RWPE2 (cell line): Measurements from ENCODE around the gene CFAP20DC.
"Not testable (repeated sequence)": the region's sequence is repeated elsewhere in the genome, so short reads cannot be mapped to it uniquely, and the experiment has no call there.

Experiments used
- ATAC-seq: fragments of 200-7000 bp; cut with Tn5 transposase; 3 replicates; pipeline ENCODE4 v1.9.1; 2021; ENCODE audit warnings: low read depth
- DNase-seq: peaks from one replicate; pipeline ENCODE4 v3.0.0-alpha.2; 2020; ENCODE audit warnings: low spot score
- H3K27ac ChIP-seq: fragments of 450-650 bp; 2 replicates; pipeline ENCODE4 v1.5.1; 2017; ENCODE audit warnings: mild to moderate bottlenecking; ENCODE audit not compliant: poor library complexity, severe bottlenecking
- H3K27me3 ChIP-seq: fragments of 250-450 bp; sonication (Bioruptor Pico); 2 replicates; pipeline ENCODE4 v1.5.1; 2021; ENCODE audit warnings: mild to moderate bottlenecking, moderate library complexity; ENCODE audit not compliant: insufficient read depth, poor library complexity, severe bottlenecking
- H3K36me3 ChIP-seq: fragments of 250-450 bp; sonication (Bioruptor Pico); 2 replicates; pipeline ENCODE4 v1.5.1; 2020; ENCODE audit warnings: low read depth, mild to moderate bottlenecking, moderate library complexity
- H3K4me1 ChIP-seq: fragments of 250-450 bp; sonication (Bioruptor Pico); 2 replicates; pipeline ENCODE4 v1.5.1; 2021; ENCODE audit warnings: mild to moderate bottlenecking, moderate library complexity; ENCODE audit not compliant: insufficient read depth, poor library complexity, severe bottlenecking
- H3K4me3 ChIP-seq: fragments of 250-450 bp; sonication (Bioruptor Pico); 2 replicates; pipeline ENCODE4 v1.5.1; 2021; ENCODE audit warnings: mild to moderate bottlenecking, moderate library complexity; ENCODE audit not compliant: severe bottlenecking
- H3K9me3 ChIP-seq: fragments of 250-450 bp; sonication (Bioruptor Pico); 2 replicates; pipeline ENCODE4 v1.5.1; 2021; ENCODE audit warnings: mild to moderate bottlenecking, moderate library complexity; ENCODE audit not compliant: severe bottlenecking
- CTCF ChIP-seq: fragments of 450-650 bp; IDR thresholded peaks from one replicate; pipeline ENCODE4 v1.5.1; 2017; ENCODE audit warnings: mild to moderate bottlenecking, moderate library complexity; ENCODE audit not compliant: poor library complexity, severe bottlenecking

CFAP20DC gene

GRCh38 chr3:58824777-58825176 is 225.0 kb downstream of the CFAP20DC start:
- Histone ChIP-seq H3K27me3 (no peaks in the 10 kb centered on the region), H3K4me3 (no peak overlapping the region), H3K27ac (no peak overlapping the region), H3K36me3 (no peaks in the 10 kb centered on the region), H3K9me3 (no peaks in the 10 kb centered on the region), H3K4me1 (no peaks in the 10 kb centered on the region)
- TF ChIP-seq CTCF, result no peak
- ATAC-seq, result no peak
- no peak for DNase-seq

- ATAC-seq, result peak; percentile 50; the same call in 2 of the 3 replicates
- peak; percentile 83 for TF ChIP-seq CTCF
- no peak for DNase-seq
Observed at GRCh38 chr3:58824285-58824684, 225.5 kb downstream of the CFAP20DC start.

GRCh38 chr3:58806551-58807244 is 243.1 kb downstream of the CFAP20DC start:
- not testable (repeated sequence) for ATAC-seq, H3K27me3 ChIP-seq, DNase-seq, H3K4me1 ChIP-seq, H3K27ac ChIP-seq, H3K4me3 ChIP-seq, H3K36me3 ChIP-seq, H3K9me3 ChIP-seq

More at GRCh38 chr3:58824285-58824684, 225.5 kb downstream of the CFAP20DC start:
- Histone ChIP-seq H3K9me3 (no peaks in the 10 kb centered on the region), H3K27ac (no peak overlapping the region), H3K36me3 (no peaks in the 10 kb centered on the region), H3K4me1 (no peaks in the 10 kb centered on the region), H3K4me3 (no peak overlapping the region), H3K27me3 (no peaks in the 10 kb centered on the region)

- no peak for DNase-seq
- Histone ChIP-seq H3K9me3 (no peaks in the 10 kb centered on the region), H3K36me3 (no peaks in the 10 kb centered on the region), H3K27me3 (no peaks in the 10 kb centered on the region), H3K4me1 (no peaks in the 10 kb centered on the region), H3K4me3 (no peak overlapping the region), H3K27ac (no peak overlapping the region)
- no peak for ATAC-seq
- TF ChIP-seq CTCF, result no peak
Observed at GRCh38 chr3:58804914-58805313, 244.9 kb downstream of the CFAP20DC start.

GRCh38 chr3:58801541-58801940 is 248.3 kb downstream of the CFAP20DC start:
- TF ChIP-seq CTCF, result no peak
- no peak for DNase-seq
- H3K27me3 ChIP-seq, result no peaks in the 10 kb centered on the region
- no peak overlapping the region for H3K4me3 ChIP-seq
- H3K9me3 ChIP-seq, result no peaks in the 10 kb centered on the region
- H3K4me1 ChIP-seq, result no peaks in the 10 kb centered on the region
- no peak for ATAC-seq
- H3K36me3 ChIP-seq, result no peaks in the 10 kb centered on the region
- no peak overlapping the region for H3K27ac ChIP-seq
